NCI-H524 (cell line): Measurements from ENCODE around the gene EZR.
A peak's percentile ranks its signal among the peaks of the same experiment; 100 is the strongest.

Experiments used
- DNase-seq, 2 experiments: peaks; one replicate each; lab custom pipeline; 2025; lab: John Stamatoyannopoulos, UW

EZR gene

DNA sequence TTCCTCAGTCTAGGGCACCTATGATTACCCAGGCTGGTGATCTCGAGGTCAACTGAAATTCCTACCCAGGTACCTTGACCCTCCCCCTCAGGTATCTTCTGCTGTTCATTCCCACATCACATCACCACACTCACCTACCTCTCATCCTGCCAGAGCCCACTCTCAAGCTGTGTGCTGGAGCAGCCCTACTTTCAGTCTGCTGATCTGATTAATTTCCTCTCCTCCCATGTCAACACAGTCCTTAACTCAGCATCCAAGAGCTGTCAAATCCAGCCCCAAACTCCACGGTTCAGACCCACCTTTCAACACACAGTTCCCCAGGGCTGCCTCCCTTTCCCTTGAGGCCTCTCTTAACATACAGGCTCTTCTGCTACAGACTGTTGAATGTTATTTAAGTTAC is 42.4 kb downstream of the EZR start:
- DNase-seq: no peak

DNA sequence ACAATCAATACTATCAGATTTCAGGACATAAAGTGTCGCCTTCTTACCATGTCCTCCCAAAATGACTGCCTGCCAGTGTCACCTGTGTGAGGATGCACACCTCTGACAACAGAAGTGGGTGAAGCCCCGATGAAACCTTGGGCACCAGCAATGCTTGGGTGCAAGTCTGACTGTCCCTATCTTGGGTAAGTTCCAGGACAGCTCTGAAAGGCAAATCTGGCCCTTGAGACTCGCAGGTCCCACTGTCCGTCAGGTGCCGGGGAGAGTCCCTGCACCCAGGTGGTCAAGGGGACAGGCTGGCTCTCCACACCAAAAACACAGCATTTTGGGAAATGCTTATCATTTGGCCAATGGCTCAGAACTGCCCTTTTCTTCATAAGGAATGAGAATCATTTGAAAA is 43.3 kb downstream of the EZR start:
- no peak for DNase-seq

DNA sequence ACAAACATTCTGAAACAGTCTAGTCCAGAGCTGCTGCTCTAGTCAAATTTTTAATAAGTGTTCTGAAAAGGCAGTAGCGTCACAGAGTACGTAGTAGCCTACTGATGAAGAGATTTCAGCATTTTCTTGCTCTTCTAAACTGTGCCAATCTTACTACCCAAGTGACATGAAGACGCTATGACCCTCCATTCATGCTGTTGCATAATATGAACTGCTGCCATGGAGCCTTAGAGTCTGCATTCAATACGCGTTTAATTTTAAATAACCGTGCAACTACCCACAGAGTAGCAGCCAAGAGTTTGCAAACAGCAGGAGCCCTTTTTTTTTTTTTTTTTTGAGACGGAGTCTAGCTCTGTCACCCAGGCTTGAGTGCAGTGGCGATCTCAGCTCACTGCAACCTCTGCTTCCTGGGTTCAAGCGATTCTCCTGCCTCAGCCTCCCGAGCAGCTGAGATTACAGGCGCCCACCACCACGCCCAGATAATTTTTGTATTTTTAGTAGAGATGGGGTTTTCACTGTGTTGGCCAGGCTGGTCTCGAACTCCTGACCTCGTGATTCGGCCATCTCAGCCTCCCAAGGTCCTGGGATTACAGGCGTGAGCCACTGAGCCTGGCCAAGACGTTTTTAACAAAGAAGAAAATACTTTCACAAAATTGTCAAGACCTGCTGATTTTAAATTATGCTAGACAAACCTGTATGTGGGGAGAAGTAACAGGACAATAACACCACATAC is 44.3 kb downstream of the EZR start:
- DNase-seq: no peak

DNA sequence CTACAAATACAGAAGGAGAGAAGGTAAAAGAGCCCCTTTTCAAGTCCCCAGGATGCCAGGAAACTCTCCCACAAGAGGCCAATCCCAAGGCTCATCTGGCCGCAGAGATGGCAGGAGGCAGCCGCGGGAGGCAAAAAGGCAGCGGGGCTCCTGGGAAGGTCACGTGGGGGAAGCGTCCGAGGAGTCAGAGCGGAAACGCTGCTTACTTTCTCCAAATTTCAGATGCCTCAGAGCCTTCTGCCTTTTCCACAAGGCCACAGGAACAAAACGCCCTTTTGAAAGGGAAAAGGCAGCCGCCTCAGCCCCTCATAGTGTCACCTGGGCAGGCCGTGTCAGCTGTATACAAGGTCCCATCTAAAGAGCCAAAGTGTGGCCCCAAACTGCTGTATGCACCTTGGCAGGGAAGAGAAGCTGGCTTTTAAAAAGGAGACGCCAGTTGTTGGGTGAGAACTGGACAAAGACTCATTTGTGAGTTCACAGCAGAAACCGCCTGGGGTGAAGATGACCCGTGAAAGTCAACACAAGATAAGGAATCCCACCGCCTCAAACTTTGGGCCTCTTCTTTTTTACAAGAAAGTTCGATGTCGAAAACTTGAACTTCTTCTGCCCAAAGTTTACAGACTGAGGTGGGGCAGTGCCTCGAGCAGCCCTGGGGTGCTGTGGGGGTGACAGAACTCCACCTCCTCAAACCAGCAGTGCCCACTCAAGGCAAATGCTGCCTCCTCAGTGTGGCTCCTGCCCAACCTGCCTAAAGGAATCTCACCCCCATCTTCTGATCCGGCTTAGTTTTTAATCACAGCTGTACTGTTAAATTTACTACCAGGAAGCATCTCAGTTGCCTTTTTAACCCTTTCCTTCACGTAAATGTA is 45.4 kb downstream of the EZR start:
- peak in 1 of 2 experiments; percentile 26 for DNase-seq

DNA sequence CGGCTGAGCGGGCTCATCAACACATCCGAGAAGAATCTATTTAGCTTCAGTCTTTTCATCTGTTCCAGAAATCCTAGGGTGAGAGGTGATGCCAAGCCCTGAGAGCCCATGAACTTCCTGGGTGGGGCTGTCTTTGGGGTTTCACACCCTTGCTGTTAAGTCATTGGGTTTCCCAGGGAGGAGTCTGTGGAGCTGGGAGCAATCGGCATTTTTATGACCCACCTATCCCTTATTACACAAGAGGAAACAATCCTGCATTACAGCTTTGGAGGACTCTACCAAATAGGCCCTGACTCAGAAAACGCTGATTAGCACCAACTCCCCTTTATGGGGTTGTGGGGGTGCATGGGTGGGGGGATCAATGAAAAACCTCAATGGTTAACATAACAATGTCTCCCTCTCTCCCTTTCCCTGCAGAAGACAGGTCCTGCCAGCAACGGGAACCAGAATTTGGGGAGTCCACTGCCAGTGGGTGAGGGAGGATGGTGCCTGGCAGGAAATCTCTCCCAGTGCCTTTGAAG is 46.3 kb downstream of the EZR start:
- DNase-seq: no peak

DNA sequence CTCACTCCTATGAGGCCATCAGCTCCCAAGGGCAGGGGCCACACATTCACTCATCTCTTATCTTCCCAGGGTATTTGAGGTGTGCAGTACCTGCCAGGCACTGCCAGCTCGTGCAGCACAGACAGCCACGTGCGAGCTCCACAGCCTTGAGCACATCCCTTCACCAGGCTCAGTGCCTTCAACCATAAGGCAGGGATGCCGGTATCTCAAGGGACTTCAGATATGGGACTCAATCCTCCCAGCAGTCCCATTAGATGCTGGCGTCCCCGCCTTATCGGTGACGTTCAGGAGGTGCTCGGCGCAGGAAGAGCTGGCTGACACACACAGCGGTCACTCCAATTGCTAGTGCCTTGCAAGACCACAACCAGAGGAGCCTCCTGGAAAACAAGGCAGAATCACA is 47.0 kb downstream of the EZR start:
- no peak for DNase-seq

DNA sequence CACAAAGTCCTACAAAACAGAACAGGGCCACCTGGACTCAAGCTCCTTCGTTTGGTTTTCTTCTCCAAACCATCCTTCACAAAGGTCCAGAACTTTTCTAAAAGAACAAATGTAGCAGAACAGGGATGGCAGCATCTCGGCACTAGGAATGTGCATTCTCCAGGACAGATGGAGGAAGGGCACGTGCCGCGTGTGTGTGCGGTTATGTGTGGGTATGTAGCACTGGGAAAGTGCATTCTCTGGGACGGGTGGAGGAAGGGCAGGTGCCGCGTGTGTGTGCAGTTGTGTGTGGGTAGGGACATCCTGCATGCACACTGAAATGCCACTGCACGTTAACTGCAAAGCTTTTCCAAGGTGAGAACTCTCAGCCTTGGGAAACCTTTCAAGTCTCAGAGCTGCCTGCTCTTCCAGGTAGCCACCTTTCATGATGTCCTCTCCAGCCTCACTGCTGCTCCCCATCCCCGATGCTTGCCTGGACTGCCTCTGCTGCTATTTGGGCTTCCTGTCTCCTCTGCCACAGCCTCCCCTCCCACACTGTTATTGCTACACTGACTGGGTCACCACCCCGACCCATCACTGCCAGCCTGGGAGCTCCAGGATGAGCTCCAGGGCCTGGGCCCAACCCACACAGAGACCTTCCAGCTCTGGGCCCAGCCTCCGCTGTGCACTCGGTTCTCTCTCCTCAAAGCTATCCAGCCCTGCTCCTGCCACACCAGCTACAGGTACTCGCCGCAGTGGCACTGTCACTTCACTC is 47.6 kb downstream of the EZR start:
- DNase-seq: no peak

DNA sequence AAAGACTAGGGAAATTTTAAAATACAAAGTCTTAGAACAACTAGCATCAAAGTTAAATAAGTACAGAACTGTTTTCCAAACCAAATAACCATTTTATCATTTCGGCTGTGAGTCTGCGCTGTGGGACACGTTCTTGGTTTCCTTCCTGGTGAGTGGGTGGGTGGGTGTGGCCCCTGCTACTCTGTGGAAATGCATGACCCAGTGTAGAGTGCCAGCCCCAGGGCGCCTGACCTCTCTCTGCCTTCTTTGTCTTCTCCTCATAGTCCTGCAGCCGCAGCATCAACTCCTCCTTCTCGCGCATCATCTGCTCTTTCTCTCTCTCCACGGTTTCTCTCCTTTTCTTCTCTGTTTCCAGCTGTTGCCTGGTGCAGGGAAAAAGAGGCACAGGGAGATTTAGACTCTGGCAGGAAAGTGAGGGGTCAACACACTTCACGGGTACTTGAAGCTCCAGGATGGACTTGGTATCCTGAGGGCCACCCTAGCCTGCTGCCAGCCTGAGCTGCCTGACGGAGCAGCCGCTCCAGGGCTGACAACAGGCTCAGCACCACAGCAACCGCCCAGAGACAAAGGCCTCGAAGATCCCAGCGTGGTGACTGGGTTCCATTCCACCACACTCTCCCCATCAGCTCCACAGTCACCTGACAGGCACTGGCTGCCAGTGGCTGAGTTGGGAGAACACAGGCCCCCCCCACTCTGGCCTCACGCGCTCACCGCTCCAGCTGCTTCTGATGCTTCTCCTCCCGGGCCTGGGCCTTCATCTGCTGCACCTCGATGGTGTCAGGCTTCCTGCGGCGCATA is 48.4 kb downstream of the EZR start:
- DNase-seq: peak; percentile 26 to 61

DNA sequence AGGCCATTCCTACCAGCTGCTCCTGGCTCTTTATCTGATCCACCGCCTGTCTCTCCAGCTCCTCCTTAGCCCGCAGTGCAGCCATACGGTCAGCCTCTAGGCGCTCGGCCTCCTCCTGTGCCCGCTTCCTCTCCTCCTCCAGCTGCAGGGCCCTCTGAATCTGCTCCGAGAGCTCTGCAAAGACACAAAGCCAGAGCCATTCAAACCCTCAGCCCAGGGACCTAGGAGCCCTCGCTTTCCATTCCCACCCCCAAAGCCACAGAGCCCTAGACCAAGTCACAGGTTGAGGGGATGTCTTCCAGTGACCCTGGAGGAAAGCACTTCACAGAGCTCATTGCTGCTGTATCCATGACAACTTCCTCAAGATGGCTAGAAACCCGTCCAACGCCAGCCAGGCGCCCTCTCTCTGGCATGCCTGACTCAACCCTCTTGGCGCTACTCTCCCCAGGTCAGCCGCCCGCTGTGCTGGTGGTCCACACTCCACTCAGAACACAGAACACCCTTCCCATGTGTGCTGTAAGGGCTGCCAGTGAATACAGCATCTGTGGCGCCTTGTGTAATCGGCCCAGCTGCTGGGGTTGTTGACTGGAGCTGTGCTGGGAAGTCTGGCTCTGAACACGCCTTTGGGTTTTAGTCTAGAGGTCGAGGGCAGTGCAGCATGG is 49.3 kb downstream of the EZR start:
- peak; percentile 97 to 98 for DNase-seq

DNA sequence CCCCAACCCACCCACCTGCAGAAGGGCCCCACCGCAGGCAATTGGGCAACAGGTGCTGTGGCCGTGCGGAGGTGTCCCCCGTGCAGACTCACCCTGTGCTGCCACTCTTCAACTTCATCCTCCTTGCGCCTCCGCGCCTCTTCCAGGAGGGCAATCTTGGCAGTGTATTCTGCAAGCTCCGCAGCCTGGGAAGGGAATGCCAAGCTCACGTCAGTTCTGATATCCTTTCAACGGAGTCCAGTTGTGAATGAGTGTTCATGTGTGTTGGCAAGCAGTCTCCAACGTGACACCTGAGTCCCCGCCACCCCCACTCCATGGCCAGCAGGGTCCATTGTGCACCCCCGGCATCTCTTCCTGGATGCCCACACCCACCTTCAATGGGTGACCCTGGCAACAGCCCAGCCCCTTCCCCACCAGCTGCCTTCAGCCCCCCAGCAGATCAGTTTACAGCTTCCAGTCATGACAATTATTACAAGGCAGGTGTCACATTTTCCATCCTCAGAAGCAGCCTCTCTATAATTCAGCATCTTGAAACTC is 49.9 kb downstream of the EZR start:
- DNase-seq: no peak

DNA sequence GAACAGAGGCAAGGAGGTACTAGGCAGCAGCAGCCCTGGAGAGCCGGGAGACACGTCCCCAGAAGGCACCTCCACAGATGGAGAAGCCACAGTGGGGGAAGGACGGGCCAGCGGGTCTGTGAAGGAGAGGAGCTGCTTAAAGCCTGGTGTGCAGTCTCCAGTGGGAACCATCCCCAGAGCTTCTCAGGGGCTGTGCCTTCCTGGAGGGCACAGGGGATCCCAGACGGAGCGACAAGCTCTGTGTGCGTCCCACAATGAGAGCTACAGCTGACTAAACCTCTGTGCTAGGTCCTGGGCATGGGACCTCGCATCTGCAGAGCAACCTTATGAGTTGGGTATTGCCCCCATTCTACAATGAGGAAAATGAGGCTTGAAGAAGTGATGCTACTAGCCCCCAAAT is 50.7 kb downstream of the EZR start:
- DNase-seq: no peak

DNA sequence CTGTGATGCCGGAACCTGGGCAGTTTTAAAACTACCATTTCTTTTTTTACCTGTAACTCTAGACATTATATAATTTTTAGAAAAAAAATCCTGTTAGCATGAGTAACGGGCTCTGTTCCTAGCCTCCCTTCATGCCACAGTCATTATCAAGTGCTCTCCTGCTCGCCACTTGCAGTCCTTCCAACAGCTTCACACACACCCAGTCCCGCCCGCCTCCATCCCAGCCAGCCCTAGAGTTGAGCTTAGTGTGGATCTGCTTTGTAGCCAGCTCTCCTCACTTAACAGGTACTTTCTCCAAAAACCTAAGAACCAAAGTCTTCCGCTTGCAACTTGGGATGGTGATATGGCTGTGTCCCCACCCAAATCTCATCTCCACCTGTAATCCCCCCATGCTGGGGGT is 51.5 kb downstream of the EZR start:
- DNase-seq: no peak

DNA sequence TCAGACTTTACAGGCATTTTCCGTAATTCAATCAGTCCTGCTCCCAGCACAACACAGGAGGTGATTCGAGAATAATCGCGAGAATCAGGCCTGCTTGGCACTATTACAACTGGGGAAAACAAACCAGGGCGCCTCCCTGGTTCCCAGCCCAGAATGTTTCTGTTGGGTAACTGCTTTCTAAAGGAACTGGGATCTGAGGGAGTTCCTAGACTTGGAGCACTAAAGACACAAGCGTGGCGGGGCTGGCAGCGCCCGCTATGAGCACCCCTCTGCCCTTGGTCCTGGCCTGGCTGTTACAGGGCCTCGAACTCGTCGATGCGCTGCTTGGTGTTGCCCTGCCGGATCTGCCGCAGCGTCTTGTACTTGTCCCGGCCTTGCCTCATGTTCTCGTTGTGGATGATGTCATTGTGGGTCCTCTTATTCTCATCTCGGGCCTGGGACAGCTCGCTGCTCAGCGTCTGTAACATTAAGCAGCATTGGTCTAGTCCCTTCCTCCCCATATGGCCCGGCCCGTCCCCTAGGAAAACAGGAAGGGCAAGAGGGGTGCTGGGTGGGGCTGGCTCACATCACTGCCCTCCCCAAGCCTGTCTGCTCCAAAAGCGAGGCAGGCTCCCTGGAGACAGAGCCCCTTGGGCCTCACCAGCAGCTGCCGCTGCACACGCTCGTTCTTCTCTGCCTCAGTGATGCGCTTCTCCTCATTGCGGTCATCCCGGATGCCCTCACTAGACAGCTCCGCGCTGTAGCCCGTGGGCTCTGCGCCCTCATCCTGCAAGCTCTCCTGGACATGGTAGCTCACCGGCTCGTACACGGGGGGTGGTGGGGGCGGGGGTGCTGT is 52.3 kb downstream of the EZR start:
- DNase-seq: no peak

DNA sequence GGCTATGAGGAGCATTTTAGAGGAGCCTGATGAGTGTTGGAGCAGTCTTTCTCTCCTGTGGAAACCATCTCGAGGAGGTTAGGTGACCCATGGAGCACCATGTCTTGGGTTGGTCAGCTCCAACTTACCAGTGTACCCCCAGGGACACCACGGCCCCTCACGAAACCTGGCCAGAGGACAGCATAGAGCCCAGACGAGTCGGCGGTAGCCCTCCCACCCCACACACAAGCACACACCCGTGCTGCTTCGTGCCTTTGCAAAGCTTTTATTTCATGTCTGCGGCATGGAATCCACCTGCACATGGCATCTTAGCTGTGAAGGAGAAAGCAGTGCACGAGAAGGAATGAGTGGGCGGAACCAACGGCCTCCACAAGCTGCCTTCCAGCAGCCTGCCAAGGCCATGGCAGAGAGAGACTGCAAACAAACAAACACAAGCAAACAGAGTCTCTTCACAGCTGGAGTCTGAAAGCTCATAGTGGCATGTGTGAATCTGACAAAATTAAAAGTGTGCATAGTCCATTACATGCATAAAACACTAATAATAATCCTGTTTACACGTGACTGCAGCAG is 53.6 kb downstream of the EZR start:
- DNase-seq: no peak

DNA sequence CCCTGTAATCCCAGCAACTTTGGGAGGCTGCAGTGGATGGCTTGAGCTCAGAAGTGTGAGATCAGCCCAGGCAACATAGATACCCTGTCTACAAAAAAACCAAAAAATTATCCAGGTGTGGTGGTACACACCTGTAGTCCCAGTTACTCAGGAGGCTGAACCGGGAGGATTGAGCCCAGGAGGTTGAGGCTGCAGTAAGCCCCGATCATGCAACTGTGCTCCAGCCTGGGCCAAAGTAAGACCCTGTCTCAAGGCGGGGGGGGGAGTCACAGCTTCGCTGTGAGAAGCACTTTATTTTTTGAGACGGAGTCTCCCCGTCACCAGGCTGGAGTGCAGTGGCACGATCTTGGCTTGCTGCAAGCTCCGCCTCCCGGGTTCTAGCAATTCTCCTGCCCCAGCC is 54.2 kb downstream of the EZR start:
- no peak for DNase-seq

DNA sequence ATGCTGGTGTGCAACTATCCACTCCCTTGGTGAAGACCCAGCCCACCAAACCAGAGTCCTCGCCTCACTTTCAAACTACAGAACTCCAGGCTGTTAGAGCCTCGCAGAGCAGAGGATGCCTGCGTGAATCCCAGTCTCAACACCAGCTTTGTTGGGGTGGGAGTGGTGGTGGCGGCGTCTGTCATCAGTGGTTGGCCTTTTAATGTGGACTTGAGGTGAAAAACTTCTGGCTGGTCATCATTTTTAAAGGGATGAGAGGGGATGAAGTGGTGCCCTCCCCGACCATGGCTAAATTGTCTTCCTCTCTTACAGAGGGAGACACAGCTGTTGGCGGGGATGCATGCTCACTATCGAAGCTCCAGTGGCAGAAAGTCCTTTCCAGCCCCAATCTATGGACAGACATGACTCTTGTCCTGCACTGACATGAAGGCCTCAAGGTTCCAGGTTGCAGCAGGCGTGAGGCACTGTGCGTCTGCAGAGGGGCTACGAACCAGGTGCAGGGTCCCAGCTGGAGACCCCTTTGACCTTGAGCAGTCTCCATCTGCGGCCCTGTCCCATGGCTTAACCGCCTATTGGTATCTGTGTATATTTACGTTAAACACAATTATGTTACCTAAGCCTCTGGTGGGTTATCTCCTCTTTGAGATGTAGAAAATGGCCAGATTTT is 54.9 kb downstream of the EZR start:
- DNase-seq: no peak

DNA sequence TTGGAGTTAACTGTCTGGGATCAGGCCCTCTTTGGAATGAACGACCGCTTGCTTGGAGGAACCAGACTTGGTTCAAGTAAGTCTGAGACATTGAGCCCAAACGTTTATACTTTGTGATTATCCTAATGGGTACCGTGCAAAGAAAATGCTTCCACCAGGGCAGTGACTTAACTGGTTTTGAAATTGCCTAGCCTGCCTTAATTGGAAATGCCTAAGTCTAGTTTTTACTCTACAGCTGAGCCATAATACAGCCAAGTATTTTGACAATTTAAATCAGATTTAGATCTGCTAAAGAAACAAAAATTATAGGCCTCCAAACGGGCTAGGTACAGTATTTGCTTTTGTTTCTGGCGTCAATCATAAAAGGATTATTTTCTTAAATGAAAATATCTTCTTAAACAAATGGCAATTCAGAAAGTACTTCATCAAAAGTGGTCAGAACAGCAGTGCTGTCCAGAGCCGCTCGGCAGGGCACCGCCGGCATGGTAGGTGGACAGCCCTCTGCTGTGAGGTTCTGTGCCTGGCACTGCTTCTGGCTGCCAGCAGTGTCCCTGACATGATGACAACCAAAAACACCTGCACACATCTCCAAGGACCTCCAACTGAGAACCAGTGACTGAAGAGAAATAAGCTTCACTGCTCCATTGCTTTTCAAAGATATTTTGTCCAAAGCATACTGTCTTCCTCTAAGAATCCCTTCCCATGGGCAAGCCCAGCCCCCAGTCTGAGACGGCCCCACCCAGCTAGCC is 55.6 kb downstream of the EZR start:
- DNase-seq: no peak

DNA sequence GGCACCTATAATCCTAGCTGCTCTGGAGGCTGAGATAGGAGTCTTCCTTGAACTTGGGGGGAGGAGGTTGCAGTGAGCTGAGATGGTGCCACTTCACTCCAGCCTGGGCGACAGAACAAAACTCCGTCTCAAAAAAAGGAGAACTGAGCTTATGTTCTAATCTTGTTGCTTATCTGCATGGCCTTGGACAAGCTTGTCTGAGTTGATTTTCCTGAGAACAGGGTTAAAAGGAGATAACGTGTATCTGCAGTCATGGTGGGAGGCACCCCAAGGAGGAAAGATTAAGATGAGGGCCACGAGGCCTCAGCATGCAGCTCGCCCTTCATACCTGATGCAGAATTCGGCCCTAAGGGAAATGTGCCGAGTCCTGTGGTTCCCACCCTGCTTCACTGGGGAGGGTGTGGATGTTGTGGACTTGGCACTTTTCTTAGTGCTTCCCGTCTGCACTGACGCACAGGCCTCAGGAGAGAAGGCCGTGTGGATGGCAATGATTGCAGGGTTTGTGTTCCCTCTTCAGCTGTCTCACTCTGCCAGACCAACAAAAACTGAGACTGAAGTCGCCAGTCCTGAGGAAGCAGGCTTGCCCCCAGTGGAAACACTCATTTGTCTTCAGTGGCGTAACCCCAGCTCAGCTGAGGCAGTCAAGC is 56.3 kb downstream of the EZR start:
- no peak for DNase-seq
